Middle frontal gyrus (tissue), 1 donor: Measurements from ENCODE around the gene MAL.

Experiments
- DNase-seq: peaks from one replicate; pipeline ENCODE4 v3.0.0-alpha.2; 2015; ENCODE audit warnings: low spot score; ENCODE audit errors: extremely low spot score

MAL gene

DNA sequence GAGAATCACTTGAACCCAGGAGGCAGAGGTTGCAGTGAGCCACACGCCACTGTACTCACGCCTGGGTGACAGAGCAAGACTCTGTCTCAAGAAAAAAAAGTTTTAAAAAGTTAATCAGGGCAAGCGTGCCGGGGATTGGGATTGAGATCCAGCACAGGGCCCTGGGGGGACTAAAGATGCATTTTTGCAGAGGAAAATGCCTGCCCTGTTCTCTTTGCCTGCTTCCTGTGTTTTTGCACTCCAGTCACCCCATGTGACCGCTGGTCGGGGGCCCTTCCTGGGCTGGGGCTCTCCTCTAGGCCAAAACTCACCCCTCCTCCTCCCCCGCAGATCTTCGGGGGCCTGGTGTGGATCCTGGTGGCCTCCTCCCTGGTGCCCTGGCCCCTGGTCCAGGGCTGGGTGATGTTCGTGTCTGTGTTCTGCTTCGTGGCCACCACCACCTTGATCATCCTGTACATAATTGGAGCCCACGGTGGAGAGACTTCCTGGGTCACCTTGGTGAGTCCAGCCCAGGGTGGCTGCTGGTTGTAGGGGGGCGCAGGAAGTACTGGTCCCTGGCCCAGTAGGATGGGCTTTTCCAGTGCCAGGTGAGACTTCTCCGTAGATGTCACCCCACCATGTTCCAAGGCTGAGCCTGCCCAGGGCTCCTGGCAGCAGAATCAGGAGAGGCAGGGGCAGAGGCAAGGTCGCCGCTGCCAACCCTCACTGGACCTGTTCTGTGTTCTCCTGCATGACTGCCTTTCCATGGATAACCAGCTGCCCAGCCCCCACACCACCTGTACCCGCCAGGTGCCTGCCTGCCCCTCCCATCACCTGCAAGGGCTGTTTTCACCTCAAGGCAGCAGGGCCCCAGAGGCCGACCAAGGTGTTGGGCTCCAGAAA is 22.4 kb downstream of the MAL start:
- DNase-seq: no peak

- no peak for DNase-seq
Measured at GRCh38 chr2:95048825-95049682, 23.5 kb downstream of the MAL start.

GRCh38 chr2:95049683-95049955 is 24.1 kb downstream of the MAL start:
- no peak for DNase-seq

DNA sequence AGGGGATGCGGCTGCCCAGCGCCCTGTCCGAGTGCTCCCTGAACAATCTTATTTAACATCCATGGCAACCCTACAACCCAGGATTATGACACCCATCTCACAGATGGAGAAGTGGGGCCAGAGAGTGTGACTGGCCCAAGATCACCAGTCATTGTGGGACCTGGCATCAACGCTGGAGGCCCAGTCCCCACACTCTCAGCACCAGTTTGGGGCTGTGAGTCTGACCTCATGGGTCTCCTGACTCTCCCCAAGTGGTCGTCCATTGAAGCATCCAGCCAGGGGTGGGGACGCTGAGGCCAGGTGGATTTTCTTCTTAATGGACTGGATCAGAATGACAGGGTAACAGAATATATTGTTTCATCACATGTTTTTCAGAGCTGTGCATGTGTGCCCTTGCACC is 24.5 kb downstream of the MAL start:
- DNase-seq: no peak

DNA sequence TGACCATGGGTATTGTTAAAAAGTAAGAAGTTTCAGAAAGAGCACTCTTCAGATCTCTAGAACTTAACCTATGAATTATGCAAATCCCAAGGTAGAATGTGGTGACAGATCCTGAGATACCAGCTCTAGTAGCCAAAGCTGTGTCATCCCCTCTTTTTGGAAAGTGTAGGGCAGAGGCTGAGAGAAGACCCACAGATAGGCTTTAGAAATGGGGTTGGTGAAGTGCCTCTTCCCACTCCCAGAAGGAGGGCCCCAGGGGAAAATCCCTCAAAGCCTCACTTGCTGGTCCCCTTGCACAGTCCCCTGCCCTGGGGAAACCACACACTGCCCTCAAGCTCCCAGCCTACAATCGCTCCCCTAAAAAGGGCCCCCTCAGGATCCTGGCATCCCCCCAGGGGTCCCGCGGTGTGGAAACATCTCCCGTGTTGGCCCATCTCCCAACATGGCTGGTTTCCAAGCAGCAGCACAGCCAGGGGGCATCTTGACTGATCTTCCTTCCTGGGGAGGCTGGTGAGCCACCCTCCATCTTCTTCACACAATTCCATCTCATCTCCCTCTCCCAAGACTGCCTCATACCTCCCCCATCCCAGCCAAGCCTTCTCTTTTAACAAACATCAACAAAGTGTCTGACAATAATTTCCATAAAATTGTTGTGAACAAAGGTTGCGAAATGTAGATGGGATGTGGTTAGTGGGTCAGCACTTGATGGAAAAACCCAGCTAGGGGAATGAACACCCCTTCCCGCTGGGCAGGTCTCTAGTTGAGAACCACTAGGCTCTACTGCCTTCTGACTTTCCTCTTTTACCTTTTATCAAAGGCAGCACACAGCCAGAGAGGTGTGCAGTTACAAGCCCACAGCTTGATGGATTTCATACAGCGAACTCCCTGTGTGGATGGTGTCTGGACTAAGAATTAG is 25.1 kb downstream of the MAL start:
- DNase-seq: no peak

- DNase-seq: no peak
Measured at GRCh38 chr2:95051626-95052025, 26.1 kb downstream of the MAL start.

DNA sequence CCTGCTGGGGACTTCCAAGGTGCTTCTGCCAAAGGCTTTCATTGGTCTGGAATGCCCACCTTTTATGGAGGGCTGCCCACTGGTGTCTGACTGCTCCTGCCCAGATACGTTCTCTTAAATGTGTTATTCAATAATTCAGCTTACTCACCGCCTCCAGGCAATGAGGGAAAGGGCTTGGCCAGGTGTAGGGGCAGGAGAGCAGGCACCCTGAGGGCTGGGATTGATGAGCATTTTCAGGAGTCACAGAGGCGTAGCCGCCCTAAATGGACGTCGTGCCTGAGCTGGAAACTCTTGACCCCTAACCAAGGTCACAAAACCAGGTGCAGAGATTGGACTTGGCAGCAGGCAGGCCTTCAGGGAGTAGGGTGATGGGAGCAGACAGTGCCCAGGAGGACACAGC is 26.8 kb downstream of the MAL start:
- no peak for DNase-seq

- DNase-seq: no peak
Measured at GRCh38 chr2:95052804-95053479, 27.4 kb downstream of the MAL start.

GRCh38 chr2:95053543-95053942 is 28.0 kb downstream of the MAL start:
- no peak for DNase-seq

DNA sequence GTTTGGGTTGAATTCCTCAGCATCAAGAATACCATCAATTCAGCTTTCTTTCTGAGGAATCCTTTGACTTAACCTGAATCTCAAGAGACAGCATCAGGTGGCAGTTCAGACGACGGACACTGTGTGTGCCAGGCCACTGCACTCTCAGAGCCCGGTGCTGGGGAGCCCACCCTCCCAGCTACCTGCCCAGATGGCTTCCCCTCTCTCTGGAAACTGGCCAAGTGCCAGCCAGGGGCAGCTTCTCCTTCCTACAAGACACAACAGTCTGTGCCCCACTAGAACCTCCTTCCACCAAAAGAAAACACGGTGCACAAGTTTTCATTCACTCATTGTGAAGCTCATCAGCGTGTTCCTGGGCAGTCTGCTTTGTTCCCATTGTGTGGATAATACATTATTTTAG is 28.5 kb downstream of the MAL start:
- DNase-seq: no peak

- no peak for DNase-seq
Measured at GRCh38 chr2:95055262-95055661, 29.8 kb downstream of the MAL start.

- DNase-seq: no peak
Measured at GRCh38 chr2:95056044-95056443, 30.5 kb downstream of the MAL start.

DNA sequence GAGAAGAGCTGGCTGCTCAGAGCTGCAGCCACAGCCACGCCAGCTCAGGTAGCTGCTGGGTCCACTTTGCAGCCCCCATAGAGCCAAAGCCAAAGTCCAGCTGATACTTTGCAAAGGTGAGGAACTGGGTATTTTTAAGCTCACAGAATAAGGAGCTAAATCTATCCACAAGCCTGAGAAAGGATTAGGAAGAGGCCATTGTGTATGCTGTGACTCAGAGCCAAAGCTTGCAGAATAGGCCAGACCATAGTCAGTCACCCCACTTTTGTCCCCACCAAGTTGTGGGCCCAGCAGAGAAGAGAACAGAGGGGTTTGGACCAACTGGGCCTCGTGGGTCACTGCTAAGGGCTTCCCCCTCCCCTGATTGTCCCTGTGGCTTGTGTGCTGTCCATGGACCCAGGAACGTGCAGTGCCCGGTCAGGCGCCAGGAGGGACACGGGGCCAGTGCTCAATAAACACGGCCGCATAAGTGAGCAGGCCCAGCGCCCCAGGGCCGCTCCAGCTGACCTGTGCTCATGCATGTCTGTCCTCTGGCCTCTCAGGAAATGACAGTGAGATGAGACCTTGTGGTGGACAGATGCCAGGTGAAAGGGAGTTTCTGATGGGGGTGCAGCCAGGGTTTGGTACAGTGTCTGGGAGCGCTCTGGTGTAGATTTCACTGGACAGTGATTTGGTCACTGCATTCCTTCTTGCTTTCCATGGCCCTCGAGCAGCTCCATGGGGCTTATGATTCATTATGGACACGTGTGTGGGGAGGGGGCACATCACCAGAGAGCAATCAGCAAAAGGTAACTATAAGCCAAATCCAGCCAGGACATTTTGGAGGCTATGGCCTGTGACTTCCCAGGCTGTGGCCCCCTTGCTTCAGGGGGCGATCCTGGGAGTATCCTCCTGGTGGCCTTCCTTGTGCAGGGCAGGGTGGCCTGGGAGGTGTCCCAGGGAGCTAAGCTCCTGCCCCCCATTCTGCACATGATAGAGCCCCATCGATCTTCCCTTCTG is 31.3 kb downstream of the MAL start:
- DNase-seq: no peak

- DNase-seq: peak; percentile 73
Measured at GRCh38 chr2:95057535-95058370, 32.2 kb downstream of the MAL start.

DNA sequence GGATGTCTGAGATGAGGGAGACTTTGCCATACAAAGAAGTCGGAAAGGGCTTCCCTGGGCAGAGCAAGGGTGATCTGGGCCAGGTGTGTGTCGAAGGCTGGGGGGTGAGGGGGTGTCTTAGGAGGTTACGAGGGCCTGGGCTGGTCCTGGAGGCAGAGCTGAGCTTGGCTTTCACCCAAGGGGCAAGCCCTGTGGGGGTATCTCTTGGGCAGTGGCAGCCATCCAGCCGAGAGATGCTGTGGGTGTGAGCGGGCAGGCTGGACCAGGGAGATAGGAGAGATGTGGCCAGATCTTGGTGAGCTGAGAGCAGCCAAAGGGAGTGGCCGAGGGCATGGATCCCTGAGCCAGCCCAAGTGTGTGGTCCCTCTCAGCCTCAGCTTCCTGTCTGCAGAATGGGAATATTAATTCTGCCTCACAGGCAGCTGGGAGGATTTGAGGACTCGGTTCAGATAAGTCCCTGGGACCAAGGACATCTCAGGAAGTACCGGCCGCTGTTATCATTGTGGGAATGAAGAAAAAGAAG is 33.0 kb downstream of the MAL start:
- DNase-seq: no peak

DNA sequence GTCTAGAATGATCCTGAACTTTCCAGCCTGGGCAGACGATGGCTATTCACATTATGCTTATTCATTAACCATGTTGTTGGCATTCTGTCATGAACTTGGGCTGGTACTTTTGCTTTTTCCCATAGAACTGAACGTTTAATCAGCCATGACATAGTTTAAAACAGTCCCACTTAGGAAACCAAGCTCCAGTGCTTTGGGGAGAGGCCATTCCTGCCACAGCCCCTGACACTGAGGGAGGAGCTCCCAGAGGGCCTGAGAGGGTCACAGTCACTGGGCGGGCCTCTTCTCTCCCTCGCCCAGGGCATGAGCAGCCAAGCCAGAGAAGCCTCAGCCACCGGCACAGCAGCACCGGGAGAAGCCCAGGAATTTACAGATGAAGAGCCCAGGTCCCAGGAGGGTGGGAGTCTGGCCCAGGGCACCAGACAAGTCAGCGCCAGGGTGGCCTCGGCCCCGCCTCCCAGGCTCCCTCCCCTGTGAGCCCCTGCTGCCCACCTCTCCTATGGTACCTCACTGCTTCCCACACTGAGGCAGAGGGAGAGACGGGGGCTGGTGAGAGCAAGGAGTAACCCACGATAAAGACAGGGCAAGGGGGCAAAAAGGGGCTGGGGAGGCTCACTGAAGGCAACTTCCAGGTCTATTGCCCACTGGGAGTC is 33.6 kb downstream of the MAL start:
- DNase-seq: no peak

DNA sequence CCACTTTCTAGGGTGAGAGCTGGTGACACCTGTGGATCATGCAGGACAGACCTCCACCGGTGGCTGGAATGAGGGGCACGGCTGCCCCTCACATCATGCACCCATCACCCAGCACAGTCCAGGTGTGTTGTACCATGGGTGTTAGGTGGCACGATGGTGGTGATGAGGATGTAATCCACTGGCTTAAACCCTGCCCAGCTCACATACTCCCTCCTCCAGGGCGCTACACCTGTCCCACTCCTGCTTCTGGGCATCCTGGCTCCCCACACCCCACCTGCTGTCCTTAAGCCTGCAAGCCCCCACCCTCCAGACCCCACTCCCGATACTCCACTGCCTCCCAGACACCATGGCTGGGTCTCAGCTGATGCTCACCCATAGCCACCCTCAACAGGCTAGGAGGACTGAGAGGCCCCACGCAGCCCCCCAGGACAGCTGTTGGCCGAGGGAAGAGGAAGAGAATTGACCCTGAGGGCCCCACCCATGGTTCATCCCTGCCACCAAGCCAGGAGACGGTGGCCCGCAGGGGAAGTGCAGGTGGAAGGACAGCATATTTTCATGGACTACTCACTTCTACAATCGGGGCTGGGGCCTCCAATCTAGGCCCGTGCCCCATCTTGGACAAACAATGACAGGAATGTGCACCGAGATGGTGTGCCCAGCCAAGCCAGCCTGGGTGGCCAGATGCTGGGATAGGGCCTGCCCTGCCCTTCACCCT is 34.3 kb downstream of the MAL start:
- DNase-seq: no peak
